ENCODE measurements around the gene OR4Q3. TPM values are rescaled to one million over a fixed set of nuclear protein-coding genes. Genes with fewer than 3 reads are reported as not detected.

The OR4Q3 gene
- total RNA-seq, 4 donors from 2014 or later, result not detected

Small RNA genes within 50 kb of the gene (small RNA-seq; reads per million reads assigned to genes)
- 0 reads per million in 3 donors for gene AL512310.1

Other genes starting within 250 kb of the OR4Q3 start
- gene OR11H2, start 29.7 kb upstream of the OR4Q3 start, total RNA-seq, result not detected
- not detected for gene OR4M1, start 29.9 kb downstream of the OR4Q3 start, total RNA-seq
- not detected for gene OR4N2, start 60.2 kb downstream of the OR4Q3 start, total RNA-seq
- not detected for gene OR4K2, start 131.6 kb downstream of the OR4Q3 start, total RNA-seq
- gene OR4K5, start 177.0 kb downstream of the OR4Q3 start, total RNA-seq, result not detected
- not detected for gene OR4K1, start 187.3 kb downstream of the OR4Q3 start, total RNA-seq
- gene OR4K15, start 232.0 kb downstream of the OR4Q3 start, total RNA-seq, result not detected

All from esophagus muscularis mucosa (tissue), 4 donors.